HG03457 (cell line): Measurements from ENCODE around the gene PCED1B.
A peak's percentile ranks its signal among the peaks of the same experiment; 100 is the strongest.
"Not testable (repeated sequence)": the region's sequence is repeated elsewhere in the genome, so short reads cannot be mapped to it uniquely, and the experiment has no call there.

Experiments used
- ATAC-seq: cut with Tn5 transposase; IDR thresholded peaks from one replicate; pipeline ENCODE4 v1.9.1; 2021; ENCODE audit warnings: moderate number of reproducible peaks; ENCODE audit not compliant: unreplicated experiment

PCED1B gene

DNA sequence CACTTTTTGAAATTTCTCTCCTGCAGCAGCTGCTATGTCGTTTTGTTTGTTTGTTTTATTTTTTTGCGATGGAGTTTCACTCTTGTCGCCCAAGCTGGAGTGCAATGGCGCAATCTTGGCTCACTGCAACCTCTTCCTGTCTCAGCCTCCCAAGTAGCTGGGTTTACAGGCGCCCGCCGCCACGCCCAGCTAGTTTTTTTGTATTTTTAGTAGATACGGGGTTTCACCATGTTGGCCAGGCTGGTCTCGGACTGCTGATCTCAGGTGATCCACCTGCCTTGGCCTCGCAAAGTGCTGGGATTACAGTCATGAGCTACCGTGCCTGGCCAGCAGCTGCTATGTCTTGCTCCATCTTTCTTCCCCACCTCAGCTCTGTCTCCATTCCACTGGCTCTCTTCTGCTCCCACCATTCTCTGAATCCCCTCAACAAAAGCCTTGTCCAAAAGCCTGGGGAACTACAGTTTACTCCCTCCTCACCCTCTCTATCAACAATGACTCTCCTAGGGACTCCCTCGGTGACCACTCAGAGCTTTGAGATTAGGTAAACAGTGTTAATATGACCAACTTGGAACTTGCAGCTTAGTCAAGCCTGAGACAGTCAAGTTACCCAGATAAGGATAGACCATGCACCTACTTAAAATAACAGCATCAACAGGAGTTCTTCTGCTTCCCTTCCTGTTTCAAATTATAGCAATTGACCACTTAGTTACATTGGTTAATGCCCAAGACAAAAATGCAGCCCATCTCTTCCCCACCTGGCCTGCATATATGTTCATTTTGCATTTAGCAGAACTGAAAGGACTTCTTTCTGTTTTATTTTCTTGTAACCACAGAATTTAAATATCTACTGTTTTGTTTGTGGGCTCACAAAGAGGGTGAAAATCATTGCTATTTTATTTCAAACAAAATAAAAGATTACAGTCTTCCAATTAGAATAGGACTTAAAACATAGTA, 189.4 kb downstream of the PCED1B start:
- peak; percentile 73 for ATAC-seq

DNA sequence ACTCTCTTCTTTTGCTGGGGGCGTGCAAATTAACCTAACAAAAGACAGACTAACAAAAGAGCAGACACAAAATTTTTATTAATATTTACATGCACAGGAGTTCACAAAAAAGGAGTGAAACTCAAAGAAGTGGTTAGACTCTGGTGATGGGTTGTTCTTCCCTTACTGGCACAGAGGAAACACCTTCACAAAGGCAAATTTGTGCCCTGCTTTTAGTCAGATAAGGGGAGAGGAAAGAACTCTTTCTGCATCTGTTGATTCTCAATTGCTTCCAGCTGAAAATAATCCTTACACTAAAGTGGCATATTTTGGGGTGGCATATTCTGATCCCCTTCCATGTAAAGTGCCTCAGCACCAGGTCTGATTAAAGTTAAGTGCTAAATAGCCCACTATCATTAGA, 190.5 kb downstream of the PCED1B start:
- ATAC-seq, result no peak

DNA sequence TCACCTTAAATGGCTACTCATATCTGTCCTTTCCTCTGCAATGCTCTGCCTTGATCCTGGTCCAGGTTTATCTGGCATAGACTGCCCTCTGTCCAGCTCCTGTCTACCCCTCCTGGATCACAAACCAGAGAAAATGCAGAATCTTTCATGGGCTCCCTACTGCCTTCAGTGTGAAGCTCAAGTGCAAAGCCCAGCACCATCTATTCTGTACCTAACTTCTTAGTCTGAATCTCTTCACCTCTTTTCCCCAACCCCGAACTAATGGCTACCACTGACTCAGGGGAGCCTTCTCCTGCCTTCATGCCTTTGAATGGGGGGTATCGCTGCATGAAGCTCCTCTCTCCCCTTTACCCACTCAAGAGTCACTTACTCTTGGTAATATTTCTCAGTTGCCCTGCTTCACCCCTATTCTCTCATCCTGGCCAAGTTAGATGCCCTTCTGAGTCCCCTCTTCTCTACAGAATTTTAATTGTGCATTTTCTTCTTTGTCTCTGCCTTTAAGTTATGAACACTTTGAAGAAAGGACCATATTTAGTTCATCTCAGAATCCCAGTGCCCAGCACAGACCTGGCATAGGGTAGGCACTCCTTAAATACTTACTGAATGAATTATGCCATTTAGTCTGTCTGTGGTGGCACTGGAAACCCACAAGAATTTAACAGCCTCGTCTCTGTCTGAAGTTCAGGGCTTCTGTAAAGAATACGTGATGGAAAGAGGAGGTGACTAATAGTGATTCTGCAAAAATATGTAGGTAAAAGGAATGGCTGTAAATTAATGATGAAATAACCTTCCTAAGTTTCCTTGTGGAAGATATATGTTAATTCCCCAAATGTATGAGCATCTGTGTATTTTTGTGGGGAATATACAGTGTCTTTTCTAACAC, 191.6 kb downstream of the PCED1B start:
- no peak for ATAC-seq

DNA sequence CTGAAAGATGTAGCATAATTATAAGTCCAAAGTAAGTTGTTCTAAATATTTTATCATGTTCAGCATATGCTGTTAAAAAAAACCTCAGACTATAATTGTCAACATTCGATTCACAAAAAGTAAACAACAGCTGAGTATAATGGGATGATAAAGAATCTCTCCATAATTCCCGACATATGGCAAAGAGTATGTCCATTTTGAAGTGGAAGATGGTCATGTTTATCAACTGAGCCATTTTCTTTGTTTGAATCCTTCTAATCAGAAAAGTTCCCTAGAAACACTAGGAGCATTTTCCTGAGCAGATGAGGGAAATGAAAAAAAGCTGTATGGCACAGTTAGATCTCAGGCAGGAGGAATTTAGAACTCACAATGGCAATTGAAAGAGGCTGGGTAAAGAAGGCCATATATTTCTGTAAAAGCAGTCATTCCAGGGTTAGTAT, 192.4 kb downstream of the PCED1B start:
- ATAC-seq, result no peak

DNA sequence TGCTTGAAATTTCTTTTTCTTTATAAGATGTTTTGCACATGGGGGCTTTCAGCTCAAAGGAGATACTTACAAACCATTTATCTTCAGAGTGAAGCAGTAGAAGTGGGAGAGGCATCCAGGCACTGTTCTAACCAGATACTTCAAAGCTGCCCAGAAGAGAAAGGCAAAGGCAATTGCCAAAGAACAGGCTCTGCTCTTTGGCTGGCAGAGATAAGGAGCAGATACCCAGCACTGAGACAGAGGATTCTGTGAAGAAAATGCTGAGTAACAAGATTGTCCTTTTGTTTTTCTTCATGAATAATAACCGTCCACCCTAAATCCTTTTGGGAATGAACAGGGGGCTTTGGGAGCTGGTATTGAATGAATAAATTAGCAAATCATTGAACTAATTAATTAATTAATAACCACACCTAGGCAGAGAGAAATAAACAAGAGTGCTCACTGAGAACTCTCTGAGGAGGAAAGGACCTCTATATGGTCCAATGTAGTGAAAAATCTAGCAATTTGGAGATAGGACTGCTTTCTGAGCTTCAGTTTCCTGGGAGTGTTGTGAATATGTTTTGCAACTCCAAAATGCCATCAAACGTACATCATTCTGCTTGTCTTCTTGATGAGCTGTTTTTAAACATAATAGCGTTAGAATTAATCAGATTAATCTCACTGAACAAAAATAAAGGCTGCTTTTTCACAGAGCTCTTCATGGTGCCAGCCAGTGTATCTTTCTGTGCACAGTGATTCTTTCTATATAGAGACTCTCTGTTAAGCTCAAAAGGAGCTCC, 193.2 kb downstream of the PCED1B start:
- ATAC-seq, result no peak

DNA sequence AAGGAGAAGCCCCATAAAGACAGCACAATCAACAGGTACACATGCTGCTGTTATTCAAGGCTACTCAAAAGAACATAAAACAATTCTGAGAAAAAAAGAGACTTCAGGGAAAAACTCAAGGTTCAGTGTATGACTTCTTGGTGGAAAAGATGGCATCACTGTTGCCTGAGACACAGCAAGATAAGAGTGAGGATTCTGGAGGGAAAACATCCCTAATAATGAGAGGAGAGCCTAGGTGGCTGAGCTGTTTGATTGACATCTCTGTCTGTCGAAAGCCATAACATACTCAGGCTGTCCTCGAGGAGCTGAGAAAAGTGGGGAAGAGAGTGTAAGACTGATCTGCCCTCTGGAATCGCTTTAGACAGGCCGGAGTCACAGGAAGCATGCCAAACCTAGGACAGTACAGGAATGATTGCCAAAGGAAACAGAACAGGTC, 193.8 kb downstream of the PCED1B start:
- ATAC-seq, result no peak

DNA sequence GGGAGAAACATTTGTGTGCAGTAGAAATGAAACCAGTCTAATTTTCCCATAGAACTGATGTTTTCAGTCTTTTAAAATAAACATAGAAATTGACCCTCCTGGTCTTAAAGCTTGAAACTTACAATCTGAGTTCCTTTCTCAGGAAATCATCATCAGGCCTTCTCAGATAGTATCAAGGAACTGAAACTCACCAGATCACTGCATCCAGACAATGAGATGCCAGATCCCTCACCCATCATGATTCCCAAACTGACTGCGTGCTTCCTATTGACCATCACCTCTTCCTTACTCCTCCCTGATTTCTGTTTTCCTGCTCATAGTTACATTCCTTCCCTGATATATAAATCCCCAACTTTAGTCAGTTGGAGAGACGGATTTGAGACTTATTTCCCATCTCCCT, 195.3 kb downstream of the PCED1B start:
- no peak for ATAC-seq

DNA sequence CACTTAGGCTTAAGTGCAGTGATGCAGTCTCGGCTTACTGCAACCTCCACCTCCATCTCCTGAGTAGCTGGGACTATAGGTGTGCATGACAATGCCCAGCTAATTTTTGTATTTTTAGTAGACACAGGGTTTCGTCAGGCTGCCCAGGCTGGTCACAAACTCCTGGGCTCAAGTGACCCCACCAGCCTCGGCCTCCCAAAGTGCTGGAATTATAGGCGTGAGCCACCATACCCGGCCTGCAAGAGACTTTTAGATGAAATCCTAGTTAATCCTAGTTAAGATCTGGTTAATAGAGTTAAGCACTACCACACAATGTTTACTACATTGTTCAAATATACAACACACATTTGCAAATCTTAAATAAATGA, 196.8 kb downstream of the PCED1B start:
- ATAC-seq, result no peak

DNA sequence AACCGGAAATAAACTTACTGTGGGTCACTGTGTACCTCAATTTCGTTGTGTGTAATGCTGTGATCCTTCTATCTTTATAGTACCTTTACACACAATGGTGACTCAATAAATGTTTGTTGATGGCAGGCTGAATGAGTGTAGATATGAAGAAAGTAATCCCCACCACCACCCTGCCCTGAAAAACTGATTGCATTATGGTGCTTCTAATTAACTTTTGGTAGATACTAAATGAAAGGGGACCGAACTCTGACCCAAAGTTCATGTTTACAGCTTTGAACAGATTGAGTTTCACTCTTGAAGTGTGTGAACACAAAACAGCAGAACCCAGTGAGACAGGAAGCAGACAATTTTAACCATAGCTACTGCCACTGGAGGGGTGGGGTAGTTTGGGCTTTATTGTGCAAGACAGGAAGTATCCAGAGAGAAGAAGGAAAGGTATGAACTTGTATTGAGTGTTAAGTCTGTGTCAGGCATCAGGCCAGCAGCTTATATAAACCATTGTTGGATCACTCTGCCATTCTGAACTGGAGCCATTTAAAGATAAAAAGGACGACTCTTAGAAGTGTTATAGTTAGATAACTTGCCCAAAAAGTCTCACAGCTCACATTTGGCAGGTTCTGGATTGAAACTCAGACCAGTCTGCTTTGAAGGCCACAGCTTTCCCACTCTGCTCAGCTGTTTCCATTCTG, 197.3 kb downstream of the PCED1B start:
- ATAC-seq, result peak; percentile 69

DNA sequence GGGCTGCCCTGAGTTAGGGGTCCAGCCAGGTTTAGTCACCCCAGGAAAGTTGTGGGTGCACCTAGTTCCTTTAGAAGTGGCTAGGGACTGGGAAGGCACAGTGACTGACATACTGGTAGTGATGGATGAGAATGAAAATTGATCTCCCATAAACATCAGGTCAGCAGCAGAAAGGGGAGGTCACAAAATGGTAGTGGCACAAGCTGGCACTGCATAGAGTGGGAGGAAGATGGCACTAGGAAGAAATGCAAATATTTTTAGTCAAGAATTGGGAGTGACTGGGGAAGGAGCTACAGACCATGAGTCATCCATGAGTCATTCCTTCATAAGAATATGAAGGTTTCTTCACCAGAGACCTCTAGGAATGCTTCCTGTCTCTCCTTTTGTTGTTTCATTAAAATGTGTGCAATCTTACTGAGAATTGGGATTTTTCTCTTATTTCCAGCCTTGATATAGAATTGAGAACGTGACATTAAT, 198.6 kb downstream of the PCED1B start:
- ATAC-seq, result no peak

DNA sequence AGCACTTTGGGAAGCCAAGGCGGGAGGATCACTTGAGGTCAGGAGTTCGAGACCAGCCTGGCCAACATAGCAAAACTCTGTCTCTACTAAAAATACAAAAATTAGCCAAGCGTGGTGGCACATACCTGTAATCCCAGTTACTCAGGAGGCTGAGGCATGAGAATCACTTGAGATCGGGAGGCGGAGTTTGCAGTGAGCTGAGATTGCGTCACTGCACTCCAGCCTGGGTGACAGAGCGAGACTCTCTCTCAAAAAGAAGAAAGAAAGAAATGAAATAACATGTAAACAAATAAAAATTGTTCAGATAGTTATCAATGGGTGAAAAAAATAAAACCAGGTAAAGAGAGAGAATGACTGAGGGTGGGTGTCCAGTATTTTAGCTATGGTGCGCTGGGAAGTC, 200.3 kb downstream of the PCED1B start:
- not testable (repeated sequence) for ATAC-seq

DNA sequence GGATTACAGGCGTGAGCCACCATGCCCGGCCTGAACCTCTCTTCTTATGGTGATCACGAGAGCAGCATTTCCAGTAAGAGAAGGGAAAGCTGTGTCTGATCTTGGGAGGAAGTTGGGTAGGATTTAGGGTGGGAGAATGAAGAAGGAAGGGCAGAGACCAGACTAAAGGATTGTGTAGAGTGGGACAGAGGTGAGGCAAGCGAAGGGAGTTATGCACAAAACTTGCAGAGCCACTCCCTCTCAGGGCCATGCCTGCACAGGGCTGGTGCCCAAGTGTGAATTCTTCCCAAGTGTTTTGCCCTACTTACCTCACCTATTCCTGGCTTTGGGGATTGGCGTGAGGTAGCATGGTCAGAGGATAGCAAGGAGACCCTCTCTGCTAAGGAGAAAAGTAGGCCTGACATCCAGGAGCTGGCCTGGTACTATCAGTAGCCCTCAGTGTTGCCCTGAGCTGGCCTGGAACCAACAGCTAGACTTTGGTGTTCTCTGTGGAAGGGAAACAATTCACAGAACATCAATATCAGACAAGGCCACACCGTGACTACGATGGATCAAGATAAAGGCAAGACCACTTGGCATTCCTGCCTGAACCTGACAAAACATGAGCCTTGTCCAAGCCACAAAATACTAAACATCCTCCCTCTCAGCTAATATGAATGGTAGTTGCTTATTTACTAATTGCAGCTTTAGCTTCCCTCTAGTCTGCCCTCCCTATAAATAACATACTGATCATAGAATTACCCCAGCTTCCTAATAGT, 201.3 kb downstream of the PCED1B start:
- ATAC-seq, result no peak

DNA sequence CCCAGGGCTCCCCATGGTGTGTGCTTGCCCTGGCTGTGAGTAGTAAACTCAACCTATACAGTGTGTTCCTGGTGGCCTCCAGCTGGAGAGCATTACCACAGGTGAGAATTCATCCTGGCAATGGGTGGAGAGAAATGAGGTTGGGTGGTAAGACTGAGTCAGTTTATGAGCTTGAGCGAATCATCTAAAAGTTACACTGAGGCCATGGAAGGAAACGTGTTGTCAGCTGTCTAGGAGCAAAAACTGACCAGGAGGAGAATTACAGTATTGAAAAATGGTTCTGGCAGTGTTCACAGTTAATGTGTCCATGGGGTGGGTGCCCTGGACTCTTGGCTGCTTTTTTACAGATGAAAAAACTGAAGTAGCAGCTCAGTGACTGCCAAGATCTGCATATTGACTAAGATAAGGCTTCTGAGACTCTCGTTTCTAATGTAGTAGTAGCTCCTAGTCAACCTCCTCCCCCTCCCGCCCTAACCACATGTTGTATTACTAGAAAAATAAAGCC, 202.3 kb downstream of the PCED1B start:
- ATAC-seq, result no peak

DNA sequence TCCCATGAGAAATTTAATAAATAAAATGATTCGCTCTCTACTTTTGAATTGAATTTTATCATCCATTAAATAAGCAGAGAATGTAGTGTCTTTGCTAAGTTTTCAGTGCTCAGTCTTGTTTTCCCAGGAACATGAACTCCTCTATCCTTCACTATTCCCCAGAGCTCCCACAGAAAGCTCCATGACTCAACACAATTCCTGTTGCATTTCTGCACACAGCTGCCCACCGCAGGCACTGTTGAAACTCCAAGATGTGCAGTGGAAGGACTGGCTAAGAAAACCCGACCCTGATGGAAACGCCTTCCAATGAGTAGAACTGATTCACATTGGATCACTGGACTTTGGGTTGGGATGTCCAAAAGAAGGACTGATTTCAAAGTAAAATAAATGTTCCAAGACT, 202.8 kb downstream of the PCED1B start:
- ATAC-seq, result no peak
